ENCODE measurements around the gene TEC.

The TEC gene

DNA sequence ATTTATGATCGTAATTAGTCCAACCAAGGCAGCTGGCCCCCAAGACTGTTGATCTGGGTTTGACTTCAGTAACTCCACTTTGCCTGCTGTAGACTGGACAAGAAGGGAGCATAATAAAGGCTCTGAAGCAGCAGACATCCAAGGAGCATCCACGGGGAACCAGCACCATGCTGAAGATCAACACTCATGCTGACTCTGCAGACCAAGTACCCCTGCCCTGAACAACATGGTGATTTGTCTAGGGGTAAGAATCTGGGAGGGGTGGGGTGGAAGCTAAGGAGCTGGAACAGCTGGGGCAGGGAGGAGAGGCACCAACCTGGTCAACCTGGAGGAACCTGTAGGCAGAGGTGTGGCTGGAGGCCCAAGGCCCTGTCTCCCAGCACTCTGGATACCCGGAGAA lies 2.1 kb downstream of the TEC start:
- no peak for DNase-seq

- no peak for DNase-seq
Observed at GRCh38 chr4:48266781-48267180, 2.9 kb downstream of the TEC start.

- no peak for DNase-seq
Observed at GRCh38 chr4:48262926-48263325, 6.7 kb downstream of the TEC start.

DNA sequence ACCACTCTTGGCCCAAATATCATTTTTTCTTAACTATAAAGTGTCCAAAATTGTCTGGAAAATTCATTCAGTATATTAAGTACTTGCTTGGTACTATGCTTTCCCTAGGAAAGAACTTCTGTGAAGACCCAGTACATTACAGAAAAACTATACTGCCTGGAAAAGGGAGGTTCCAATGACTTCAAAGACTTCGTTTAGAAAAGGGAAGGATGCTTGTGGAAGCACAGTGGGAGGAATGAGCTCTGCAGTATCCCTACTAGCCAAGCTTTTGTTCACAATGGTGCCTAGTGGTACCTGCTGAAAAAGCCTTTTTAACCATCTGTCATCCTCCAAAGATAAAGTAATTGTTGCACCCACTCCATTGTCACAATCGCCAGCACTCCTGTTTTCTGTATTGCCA lies 7.2 kb downstream of the TEC start:
- no peak for DNase-seq

GRCh38 chr4:48261281-48261680 lies 8.4 kb downstream of the TEC start:
- no peak for DNase-seq

GRCh38 chr4:48259748-48260147 lies 9.9 kb downstream of the TEC start:
- no peak for DNase-seq

- no peak for DNase-seq
Observed at GRCh38 chr4:48258845-48259397, 10.7 kb downstream of the TEC start.

GRCh38 chr4:48255959-48256342 lies 13.7 kb downstream of the TEC start:
- DNase-seq, result no peak

- no peak for DNase-seq
Observed at GRCh38 chr4:48255072-48255958, 14.3 kb downstream of the TEC start.

DNA sequence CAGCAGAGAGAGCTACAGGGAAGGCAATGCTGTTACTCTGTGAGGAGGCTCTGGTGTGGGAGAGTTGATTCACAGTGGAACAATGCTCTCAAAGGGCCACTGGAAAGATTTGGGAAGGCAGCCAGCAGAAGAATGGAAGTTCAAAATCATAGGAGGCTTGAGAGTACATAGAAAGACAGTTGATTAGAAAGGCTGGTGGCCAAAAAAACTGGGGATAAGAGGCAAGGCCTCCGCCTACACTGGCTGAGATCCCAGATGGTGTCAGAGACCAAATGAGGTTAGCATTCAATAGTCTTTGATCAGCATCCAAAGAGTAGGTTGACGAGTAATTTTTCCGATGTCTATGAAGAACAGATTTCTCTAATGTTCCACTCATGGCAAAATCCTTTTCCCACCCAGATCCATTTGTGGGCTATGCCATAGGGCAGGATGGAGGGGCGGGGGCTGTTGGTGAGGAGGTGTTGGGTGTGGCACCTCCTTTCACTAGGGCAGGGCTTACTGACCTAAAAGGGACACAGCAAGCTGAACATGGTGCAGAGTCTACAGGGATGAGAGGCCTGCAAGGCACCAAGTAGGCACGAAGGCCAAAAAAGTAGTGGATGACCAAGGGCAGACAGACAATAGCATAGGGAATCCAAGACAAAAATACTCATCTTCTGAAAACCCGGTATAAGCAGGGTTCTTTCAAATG lies 15.1 kb downstream of the TEC start:
- DNase-seq, result no peak

DNA sequence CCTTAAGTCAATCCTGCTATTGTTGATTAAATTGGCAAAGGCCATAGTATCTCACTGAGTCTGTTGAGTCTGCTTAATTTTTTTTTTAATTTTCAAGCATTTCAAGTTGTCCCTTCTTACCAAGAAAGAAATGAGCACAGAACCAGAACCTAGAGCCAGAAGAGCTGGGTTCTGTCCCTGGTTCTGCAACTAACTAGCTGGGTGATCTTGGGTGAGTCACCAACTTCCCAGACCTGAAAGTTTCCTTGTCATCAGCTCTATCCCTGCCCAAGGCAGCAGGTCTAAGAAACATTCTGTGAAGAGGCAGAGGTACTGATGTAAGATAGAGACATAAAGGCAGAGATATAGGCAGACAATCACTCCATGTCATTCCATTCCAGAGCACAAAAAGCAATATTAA lies 17.3 kb downstream of the TEC start:
- no peak for DNase-seq

DNA sequence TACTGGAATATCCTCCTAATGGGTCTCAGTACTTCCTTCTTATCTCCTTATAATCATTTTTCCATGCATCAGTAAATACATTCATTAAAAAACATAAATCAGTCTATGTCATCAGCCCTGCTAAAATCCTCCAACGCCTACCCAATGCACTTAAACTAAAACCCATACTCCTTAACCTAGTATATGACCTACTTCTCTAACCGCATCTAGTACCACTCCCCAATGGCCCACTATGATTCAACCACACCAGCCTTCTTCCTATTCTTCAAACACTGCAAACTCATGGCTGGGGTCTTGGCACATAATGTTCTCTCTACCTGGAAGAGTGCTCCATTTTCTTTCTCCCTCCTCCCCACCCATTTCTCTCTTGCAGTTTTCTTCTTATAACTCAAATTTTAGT lies 18.7 kb downstream of the TEC start:
- no peak for DNase-seq

GRCh38 chr4:48250343-48250742 lies 19.3 kb downstream of the TEC start:
- no peak for DNase-seq

DNA sequence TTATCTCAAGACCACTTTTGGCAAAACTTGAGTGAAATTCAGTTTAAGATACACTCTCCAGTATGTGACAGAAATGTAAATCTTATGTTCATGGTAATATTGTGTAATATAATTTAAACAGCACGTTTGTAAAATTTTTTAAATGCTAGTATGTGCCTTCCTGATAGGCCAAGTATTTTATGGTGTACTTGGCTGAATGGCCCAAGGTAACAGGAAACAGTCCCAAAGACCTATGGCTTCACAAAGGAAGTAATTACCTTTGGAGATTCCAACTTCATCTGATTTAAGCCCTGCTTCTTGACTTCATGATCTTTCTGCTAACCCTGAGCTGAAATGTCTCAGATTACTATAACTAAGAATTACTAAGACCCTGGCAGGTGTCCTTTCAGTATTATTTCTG lies 20.3 kb downstream of the TEC start:
- DNase-seq, result no peak

- DNase-seq, result no peak
Observed at GRCh38 chr4:48248559-48248953, 21.1 kb downstream of the TEC start.

- no peak for DNase-seq
Observed at GRCh38 chr4:48247878-48248558, 21.6 kb downstream of the TEC start.

- no peak for DNase-seq
Observed at GRCh38 chr4:48247142-48247877, 22.3 kb downstream of the TEC start.

- DNase-seq, result no peak
Observed at GRCh38 chr4:48244665-48245064, 25.0 kb downstream of the TEC start.

DNA sequence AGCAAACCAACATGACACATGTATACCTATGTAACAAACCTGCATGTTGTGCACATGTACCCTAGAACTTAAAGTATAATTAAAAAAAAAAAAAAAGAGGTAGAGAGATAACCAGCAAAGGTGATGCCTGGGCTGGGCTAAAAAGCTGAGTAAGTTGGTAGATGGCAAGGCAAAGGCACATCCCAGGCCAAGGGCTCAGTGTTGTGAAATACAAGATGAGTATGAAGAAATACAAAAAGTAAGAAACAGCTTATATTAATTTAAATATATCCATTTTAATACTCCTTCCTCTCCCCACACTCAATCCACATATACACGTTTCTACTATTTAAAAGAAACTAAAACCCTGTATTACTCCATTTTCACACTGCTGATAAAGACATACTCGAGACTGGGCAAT lies 25.8 kb downstream of the TEC start:
- no peak for DNase-seq

DNA sequence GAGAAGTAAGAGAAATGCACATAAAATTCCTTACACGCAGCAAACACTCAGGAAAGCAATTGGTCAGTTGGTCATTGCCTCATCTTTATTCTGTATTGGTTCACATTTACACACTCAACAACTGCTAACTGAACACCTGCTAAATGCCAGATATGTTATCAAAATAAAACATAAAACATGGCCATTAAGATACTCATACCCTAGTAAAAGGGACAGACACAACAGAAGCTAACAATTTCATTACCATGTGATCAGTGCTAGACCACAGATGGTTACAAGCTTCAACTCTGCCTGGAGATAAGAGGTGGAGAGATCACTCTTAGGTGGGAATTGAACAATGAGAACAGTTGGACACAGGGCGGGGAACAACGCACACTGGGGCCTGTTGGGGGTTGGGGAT lies 26.2 kb downstream of the TEC start:
- no peak for DNase-seq

DNA sequence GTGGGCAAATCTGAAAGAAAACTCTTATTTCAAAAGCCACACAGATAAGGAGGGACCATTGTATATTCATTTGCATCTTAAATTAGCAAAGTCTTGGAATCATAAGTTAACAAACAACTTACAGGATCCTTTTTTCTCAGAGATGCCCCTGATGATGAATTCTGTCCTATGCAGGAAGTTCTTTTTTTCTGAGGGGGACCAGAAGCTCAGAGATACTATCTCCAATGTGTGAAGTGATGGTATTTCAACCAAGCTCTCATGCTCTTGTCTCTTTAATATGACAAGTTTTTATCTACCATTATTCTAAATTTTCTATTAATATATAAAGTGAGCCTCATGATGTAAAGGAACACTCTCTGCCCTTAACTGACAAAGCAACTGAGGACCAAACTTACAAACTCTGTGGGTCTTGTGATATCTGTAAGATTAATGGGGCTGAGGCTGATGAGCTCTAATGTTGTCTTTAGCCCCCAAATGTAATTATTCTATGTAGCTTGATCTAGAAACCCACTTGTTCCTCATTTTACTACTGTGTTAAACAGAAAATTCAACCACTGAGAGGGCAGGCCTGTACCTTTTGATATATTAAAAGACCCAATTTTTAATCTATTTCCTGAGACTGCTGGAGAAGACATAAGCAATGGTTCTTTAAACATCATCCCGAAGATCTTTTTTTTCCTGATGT lies 27.0 kb downstream of the TEC start:
- DNase-seq, result no peak

DNA sequence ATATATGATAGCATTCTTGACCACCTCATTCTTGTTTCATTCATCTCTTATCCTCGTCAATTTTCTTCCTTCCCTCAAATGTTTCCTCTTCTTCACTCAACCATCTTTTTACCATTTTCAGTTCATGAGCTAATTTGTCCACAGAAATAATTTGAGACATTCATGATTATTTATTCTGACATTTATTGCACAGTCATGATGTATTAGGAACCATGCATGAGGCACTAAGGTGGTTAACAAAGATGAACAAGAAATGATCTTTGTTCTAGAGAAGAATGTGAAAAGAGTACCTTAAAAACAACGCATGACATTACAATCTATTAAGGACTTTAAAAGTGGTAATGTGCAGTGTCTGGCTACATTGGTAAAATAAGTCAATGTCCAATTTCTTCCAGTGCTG lies 27.9 kb downstream of the TEC start:
- no peak for DNase-seq

Measured in activated CD8-positive, alpha-beta memory T cell treated with anti-CD3 and anti-CD28 coated beads for 24 hours (primary cell).